GM23338 (cell line): ENCODE results near the gene FBXW7. TPM values are rescaled to one million over a fixed set of nuclear protein-coding genes. Genes with fewer than 3 reads are reported as not detected.

Source experiments
- ATAC-seq: fragments of 200-7000 bp; cut with Tn5 transposase; 3 replicates; pipeline ENCODE4 v1.9.1; 2020
- DNase-seq: peaks from one replicate; pipeline ENCODE4 v3.0.0-alpha.2; 2015; ENCODE audit warnings: low spot score
- H2AFZ ChIP-seq: fragments of 200-600 bp; sonication (generic); 2 replicates; pipeline ENCODE4 v1.8.0; 2016; ENCODE audit warnings: antibody characterized with exemption, mild to moderate bottlenecking, moderate library complexity
- H3F3A ChIP-seq: fragments of 200-600 bp; sonication (generic); replicated peaks from 2 replicates; pipeline ENCODE4 v1.8.0; 2017; ENCODE audit warnings: antibody characterized with exemption, mixed run types, low read depth
- H3K27ac ChIP-seq: fragments of 200-600 bp; sonication (generic); 2 replicates; pipeline ENCODE4 v1.6.1; 2016; ENCODE audit warnings: low read depth
- H3K27me3 ChIP-seq: fragments of 200-600 bp; sonication (generic); 2 replicates; pipeline ENCODE4 v1.8.0; 2016; ENCODE audit warnings: mild to moderate bottlenecking, mixed run types, moderate library complexity; ENCODE audit not compliant: insufficient read depth
- H3K36me3 ChIP-seq: fragments of 200-600 bp; sonication (generic); 2 replicates; pipeline ENCODE4 v1.8.0; 2016; ENCODE audit warnings: mild to moderate bottlenecking; ENCODE audit not compliant: insufficient read depth
- H3K4me1 ChIP-seq: fragments of 200-600 bp; sonication (generic); 2 replicates; pipeline ENCODE4 v1.8.0; 2016; ENCODE audit warnings: mild to moderate bottlenecking, moderate library complexity; ENCODE audit not compliant: insufficient read depth
- H3K4me2 ChIP-seq: fragments of 200-600 bp; sonication (generic); 2 replicates; pipeline ENCODE4 v1.7.1; 2017; ENCODE audit warnings: mixed run types
- H3K4me3 ChIP-seq: fragments of 200-600 bp; sonication (generic); 2 replicates; pipeline ENCODE4 v1.6.1; 2016; ENCODE audit warnings: mixed run types
- H3K79me2 ChIP-seq: fragments of 200-600 bp; sonication (generic); replicated peaks from 2 replicates; pipeline ENCODE4 v1.8.0; 2017; ENCODE audit warnings: mild to moderate bottlenecking; ENCODE audit not compliant: insufficient read depth
- H3K9me2 ChIP-seq: fragments of 200-600 bp; sonication (generic); 2 replicates; pipeline ENCODE4 v1.8.0; 2017; ENCODE audit not compliant: insufficient read depth
- H4K20me1 ChIP-seq: fragments of 200-600 bp; sonication (generic); replicated peaks from 2 replicates; pipeline ENCODE4 v1.8.0; 2017; ENCODE audit warnings: mild to moderate bottlenecking; ENCODE audit not compliant: insufficient read depth
- H3K27ac Mint-ChIP-seq: 2 replicates; pipeline ENCODE4 v1.8.0; 2020; ENCODE audit warnings: inconsistent platforms, mild to moderate bottlenecking, moderate library complexity, mixed read lengths
- H3K27me3 Mint-ChIP-seq: 3 replicates; pipeline ENCODE4 v1.8.0; 2022; ENCODE audit warnings: low read depth, mild to moderate bottlenecking, moderate library complexity, mixed read lengths, inconsistent platforms; ENCODE audit not compliant: insufficient read depth, poor library complexity
- H3K36me3 Mint-ChIP-seq: 3 replicates; pipeline ENCODE4 v1.8.0; 2021; ENCODE audit warnings: low read depth, mild to moderate bottlenecking, inconsistent platforms, moderate library complexity, mixed read lengths
- H3K4me1 Mint-ChIP-seq: 3 replicates; pipeline ENCODE4 v1.8.0; 2020; ENCODE audit warnings: mild to moderate bottlenecking, inconsistent platforms, mixed read lengths
- H3K4me3 Mint-ChIP-seq: 3 replicates; pipeline ENCODE4 v1.8.0; 2021; ENCODE audit warnings: moderate library complexity, mild to moderate bottlenecking, inconsistent platforms, mixed read lengths
- H3K9me3 Mint-ChIP-seq: 3 replicates; pipeline ENCODE4 v1.8.0; 2020; ENCODE audit warnings: moderate library complexity, mild to moderate bottlenecking, inconsistent platforms, mixed read lengths
- ETS1 ChIP-seq: IDR thresholded peaks from 2 replicates; pipeline ENCODE4 v1.6.1; 2016; ENCODE audit warnings: antibody characterized with exemption
- EZH2 ChIP-seq: fragments of 200-600 bp; sonication (generic); IDR thresholded peaks from one replicate; pipeline ENCODE4 v1.8.0; 2017; ENCODE audit warnings: antibody characterized with exemption, mild to moderate bottlenecking, low read depth; ENCODE audit not compliant: unreplicated experiment
- EZH2phosphoT487 ChIP-seq: fragments of 200-600 bp; sonication (generic); IDR thresholded peaks from one replicate; pipeline ENCODE4 v1.8.1; 2018; ENCODE audit warnings: antibody characterized with exemption; ENCODE audit not compliant: unreplicated experiment
- JUNB ChIP-seq: IDR thresholded peaks from one replicate; pipeline ENCODE4 v1.6.1; 2016; ENCODE audit warnings: antibody characterized with exemption; ENCODE audit not compliant: unreplicated experiment
- NANOG ChIP-seq: IDR thresholded peaks from 2 replicates; pipeline ENCODE4 v1.6.1; 2016; ENCODE audit warnings: antibody characterized with exemption, borderline replicate concordance
- POLR2AphosphoS5 ChIP-seq: IDR thresholded peaks from 2 replicates; pipeline ENCODE4 v1.6.1; 2016; ENCODE audit warnings: antibody characterized with exemption, low read depth
- STAT1 ChIP-seq: IDR thresholded peaks from one replicate; pipeline ENCODE4 v1.6.1; 2016; ENCODE audit warnings: antibody characterized with exemption; ENCODE audit not compliant: unreplicated experiment
- ZNF114 ChIP-seq: fragments of 250-450 bp; sonication (Bioruptor Pico); IDR thresholded peaks from 2 replicates; pipeline ENCODE4 v1.5.0; 2020; ENCODE audit warnings: mild to moderate bottlenecking, moderate library complexity
- ZNF331 ChIP-seq: fragments of 250-450 bp; sonication (Bioruptor Pico); IDR thresholded peaks from 2 replicates; pipeline ENCODE4 v1.5.0; 2020; ENCODE audit warnings: low read depth, mild to moderate bottlenecking, moderate library complexity
- ZNF462 ChIP-seq: fragments of 250-450 bp; sonication (Bioruptor Pico); IDR thresholded peaks from 2 replicates; pipeline ENCODE4 v1.5.0; 2020; ENCODE audit warnings: mild to moderate bottlenecking, moderate library complexity
- polyA plus RNA-seq: library from polyadenylated mRNA; unstranded; fragments of >200 nt; fragmentation: Nextera tagmentation; extraction: Ambion mirVana; gene quantifications from 2 replicates; pipeline ENCODE4 v1.2.1, GENCODE V29; 2016
- total RNA-seq: library from RNA; depleted of rRNA; stranded (reverse); fragments of >200 nt; shearing (Covaris generic); gene quantifications from 2 replicates; pipeline ENCODE4 v1.2.3, GENCODE V29; 2014
- TF ChIP-seq, protein P1 (sequence below): IDR thresholded peaks from one replicate; pipeline ENCODE4 v1.6.1; 2018; ENCODE audit warnings: antibody characterized with exemption; ENCODE audit not compliant: unreplicated experiment

The FBXW7 gene
- total and polyA plus RNA-seq, 2 experiments from 2014 or later: 25.8 to 34.7 TPM

- Mint-ChIP-seq H3K27ac (no peak overlapping the region), H3K4me1 (peaks cover 11% of the 10 kb centered on the region), H3K4me3 (no peak overlapping the region), H3K27me3 (no peaks in the 10 kb centered on the region), H3K36me3 (no peaks in the 10 kb centered on the region), H3K9me3 (no peaks in the 10 kb centered on the region)
- TF ChIP-seq JUNB (no peak), ZNF331 (CRISPR knock-in tag) (no peak), ZNF114 (CRISPR knock-in tag) (no peak), POLR2AphosphoS5 (no peak), NANOG (no peak)
- Histone ChIP-seq H3K4me2 (no peak overlapping the region), H3K9me2 (no peaks in the 10 kb centered on the region; the same call in 1 of the 2 replicates), H3K79me2 (no peaks in the 10 kb centered on the region), H3K27ac (no peak overlapping the region), H3K27me3 (no peaks in the 10 kb centered on the region), H4K20me1 (no peaks in the 10 kb centered on the region), H3K4me1 (peaks cover under 1% of the 10 kb centered on the region; the same call in 1 of the 2 replicates), H3K36me3 (no peaks in the 10 kb centered on the region), H2AFZ (no peak overlapping the region), H3F3A (no peaks in the 10 kb centered on the region), H3K4me3 (no peak overlapping the region)
- DNase-seq (no peak), ATAC-seq (no peak)
These were observed 38.0 kb upstream of the FBXW7 start for GRCh38 chr4:152573861-152574260.

- H4K20me1 ChIP-seq: no peaks in the 10 kb centered on the region
- no peaks in the 10 kb centered on the region for H3K36me3 Mint-ChIP-seq
- no peaks in the 10 kb centered on the region for H3F3A ChIP-seq
- no peaks in the 10 kb centered on the region for H3K4me1 ChIP-seq
- no peak overlapping the region for H3K27ac ChIP-seq
- DNase-seq: no peak
- no peaks in the 10 kb centered on the region for H3K27me3 ChIP-seq
- H3K4me1 Mint-ChIP-seq: peaks cover 6% of the 10 kb centered on the region; the same call in 1 of the 3 replicates
- ATAC-seq: no peak
- no peak overlapping the region for H3K4me3 Mint-ChIP-seq
- no peaks in the 10 kb centered on the region; the same call in 1 of the 2 replicates for H3K9me2 ChIP-seq
- H3K79me2 ChIP-seq: no peaks in the 10 kb centered on the region
- H3K36me3 ChIP-seq: no peaks in the 10 kb centered on the region
- no peak overlapping the region for H3K4me2 ChIP-seq
- H2AFZ ChIP-seq: peak overlapping the region; percentile 85
- H3K9me3 Mint-ChIP-seq: no peaks in the 10 kb centered on the region
- H3K27me3 Mint-ChIP-seq: no peaks in the 10 kb centered on the region
- no peak overlapping the region for H3K4me3 ChIP-seq
- no peak overlapping the region for H3K27ac Mint-ChIP-seq
- TF ChIP-seq ZNF114 (CRISPR knock-in tag) (no peak), EZH2 (no peak), ETS1 (no peak), EZH2phosphoT487 (no peak), ZNF462 (CRISPR knock-in tag) (no peak), JUNB (no peak), STAT1 (no peak), ZNF331 (CRISPR knock-in tag) (no peak), NANOG (no peak)
- TF ChIP-seq, protein P1, sequence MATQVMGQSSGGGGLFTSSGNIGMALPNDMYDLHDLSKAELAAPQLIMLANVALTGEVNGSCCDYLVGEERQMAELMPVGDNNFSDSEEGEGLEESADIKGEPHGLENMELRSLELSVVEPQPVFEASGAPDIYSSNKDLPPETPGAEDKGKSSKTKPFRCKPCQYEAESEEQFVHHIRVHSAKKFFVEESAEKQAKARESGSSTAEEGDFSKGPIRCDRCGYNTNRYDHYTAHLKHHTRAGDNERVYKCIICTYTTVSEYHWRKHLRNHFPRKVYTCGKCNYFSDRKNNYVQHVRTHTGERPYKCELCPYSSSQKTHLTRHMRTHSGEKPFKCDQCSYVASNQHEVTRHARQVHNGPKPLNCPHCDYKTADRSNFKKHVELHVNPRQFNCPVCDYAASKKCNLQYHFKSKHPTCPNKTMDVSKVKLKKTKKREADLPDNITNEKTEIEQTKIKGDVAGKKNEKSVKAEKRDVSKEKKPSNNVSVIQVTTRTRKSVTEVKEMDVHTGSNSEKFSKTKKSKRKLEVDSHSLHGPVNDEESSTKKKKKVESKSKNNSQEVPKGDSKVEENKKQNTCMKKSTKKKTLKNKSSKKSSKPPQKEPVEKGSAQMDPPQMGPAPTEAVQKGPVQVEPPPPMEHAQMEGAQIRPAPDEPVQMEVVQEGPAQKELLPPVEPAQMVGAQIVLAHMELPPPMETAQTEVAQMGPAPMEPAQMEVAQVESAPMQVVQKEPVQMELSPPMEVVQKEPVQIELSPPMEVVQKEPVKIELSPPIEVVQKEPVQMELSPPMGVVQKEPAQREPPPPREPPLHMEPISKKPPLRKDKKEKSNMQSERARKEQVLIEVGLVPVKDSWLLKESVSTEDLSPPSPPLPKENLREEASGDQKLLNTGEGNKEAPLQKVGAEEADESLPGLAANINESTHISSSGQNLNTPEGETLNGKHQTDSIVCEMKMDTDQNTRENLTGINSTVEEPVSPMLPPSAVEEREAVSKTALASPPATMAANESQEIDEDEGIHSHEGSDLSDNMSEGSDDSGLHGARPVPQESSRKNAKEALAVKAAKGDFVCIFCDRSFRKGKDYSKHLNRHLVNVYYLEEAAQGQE: no peak
These were observed 36.7 kb upstream of the FBXW7 start for GRCh38 chr4:152572417-152573086.
